ENCODE data around the gene RPL39.
"Not testable (repeated sequence)": the region's sequence is repeated elsewhere in the genome, so short reads cannot be mapped to it uniquely, and the experiment has no call there.

Gene RPL39

GRCh38 chrX:119769388-119769787 lies 22.0 kb downstream of the RPL39 start:
- in situ Hi-C loops (cut with HindIII; ENCODE audit: low pct_ligation_motif_present, low pct_unique_long_range_greater_than_20kb, low sequenced_read_pairs); DNase-seq: not testable (repeated sequence)

- in situ Hi-C loops (cut with HindIII; ENCODE audit: low pct_ligation_motif_present, low pct_unique_long_range_greater_than_20kb, low sequenced_read_pairs) = not testable (repeated sequence)
- DNase-seq = peak; percentile 40
Observed at GRCh38 chrX:119768436-119768835, 23.0 kb downstream of the RPL39 start.

- in situ Hi-C loops (cut with HindIII; ENCODE audit: low pct_ligation_motif_present, low pct_unique_long_range_greater_than_20kb, low sequenced_read_pairs) = no loop called here
- DNase-seq = peak; percentile 0
Observed at GRCh38 chrX:119763836-119764387, 27.5 kb downstream of the RPL39 start.

- in situ Hi-C loops (cut with HindIII; ENCODE audit: low pct_ligation_motif_present, low pct_unique_long_range_greater_than_20kb, low sequenced_read_pairs) = no loop called here
- DNase-seq = peak; percentile 86
Observed at GRCh38 chrX:119763181-119763580, 28.2 kb downstream of the RPL39 start.

GRCh38 chrX:119762718-119763117 lies 28.7 kb downstream of the RPL39 start:
- DNase-seq = peak; percentile 61
- in situ Hi-C loops (cut with HindIII; ENCODE audit: low pct_ligation_motif_present, low pct_unique_long_range_greater_than_20kb, low sequenced_read_pairs) = no loop called here

GRCh38 chrX:119760026-119760877 lies 31.2 kb downstream of the RPL39 start:
- in situ Hi-C loops (cut with HindIII; ENCODE audit: low pct_ligation_motif_present, low pct_unique_long_range_greater_than_20kb, low sequenced_read_pairs) = no loop called here
- no peak for DNase-seq

- no peak for DNase-seq
- in situ Hi-C loops (cut with HindIII; ENCODE audit: low pct_ligation_motif_present, low pct_unique_long_range_greater_than_20kb, low sequenced_read_pairs) = no loop called here
Observed at GRCh38 chrX:119759248-119759766, 32.1 kb downstream of the RPL39 start.

GRCh38 chrX:119758731-119759247 lies 32.6 kb downstream of the RPL39 start:
- in situ Hi-C loops (cut with HindIII; ENCODE audit: low pct_ligation_motif_present, low pct_unique_long_range_greater_than_20kb, low sequenced_read_pairs) = no loop called here
- DNase-seq = no peak

- peak; percentile 25 for DNase-seq
- in situ Hi-C loops (cut with HindIII; ENCODE audit: low pct_ligation_motif_present, low pct_unique_long_range_greater_than_20kb, low sequenced_read_pairs) = no loop called here
Observed at GRCh38 chrX:119757979-119758730, 33.3 kb downstream of the RPL39 start, which contains the start of gene SOWAHD. Gene SOWAHD (plus strand): TSS chrX:119758588. CDS start chrX:119758668, 80 bp downstream.

GRCh38 chrX:119757646-119757978 lies 33.8 kb downstream of the RPL39 start:
- in situ Hi-C loops (cut with HindIII; ENCODE audit: low pct_ligation_motif_present, low pct_unique_long_range_greater_than_20kb, low sequenced_read_pairs) = no loop called here
- no peak for DNase-seq

GRCh38 chrX:119756926-119757635 lies 34.3 kb downstream of the RPL39 start:
- DNase-seq = no peak
- in situ Hi-C loops (cut with HindIII; ENCODE audit: low pct_ligation_motif_present, low pct_unique_long_range_greater_than_20kb, low sequenced_read_pairs) = no loop called here

GRCh38 chrX:119755981-119756533 lies 35.4 kb downstream of the RPL39 start:
- no peak for DNase-seq
- in situ Hi-C loops (cut with HindIII; ENCODE audit: low pct_ligation_motif_present, low pct_unique_long_range_greater_than_20kb, low sequenced_read_pairs) = no loop called here

- in situ Hi-C loops (cut with HindIII; ENCODE audit: low pct_ligation_motif_present, low pct_unique_long_range_greater_than_20kb, low sequenced_read_pairs) = no loop called here
- DNase-seq = peak; percentile 49
Observed at GRCh38 chrX:119753639-119754257, 37.7 kb downstream of the RPL39 start.

GRCh38 chrX:119753001-119753400 lies 38.4 kb downstream of the RPL39 start:
- DNase-seq = no peak
- in situ Hi-C loops (cut with HindIII; ENCODE audit: low pct_ligation_motif_present, low pct_unique_long_range_greater_than_20kb, low sequenced_read_pairs) = no loop called here

GRCh38 chrX:119750751-119751150 lies 40.7 kb downstream of the RPL39 start:
- in situ Hi-C loops (cut with HindIII; ENCODE audit: low pct_ligation_motif_present, low pct_unique_long_range_greater_than_20kb, low sequenced_read_pairs); DNase-seq: not testable (repeated sequence)

GRCh38 chrX:119750131-119750530 lies 41.3 kb downstream of the RPL39 start:
- in situ Hi-C loops (cut with HindIII; ENCODE audit: low pct_ligation_motif_present, low pct_unique_long_range_greater_than_20kb, low sequenced_read_pairs); DNase-seq: not testable (repeated sequence)

GRCh38 chrX:119745283-119745848 lies 46.1 kb downstream of the RPL39 start:
- no peak for DNase-seq
- in situ Hi-C loops (cut with HindIII; ENCODE audit: low pct_ligation_motif_present, low pct_unique_long_range_greater_than_20kb, low sequenced_read_pairs) = no loop called here
